ENCODE results near the gene CYP2S1.

DNA sequence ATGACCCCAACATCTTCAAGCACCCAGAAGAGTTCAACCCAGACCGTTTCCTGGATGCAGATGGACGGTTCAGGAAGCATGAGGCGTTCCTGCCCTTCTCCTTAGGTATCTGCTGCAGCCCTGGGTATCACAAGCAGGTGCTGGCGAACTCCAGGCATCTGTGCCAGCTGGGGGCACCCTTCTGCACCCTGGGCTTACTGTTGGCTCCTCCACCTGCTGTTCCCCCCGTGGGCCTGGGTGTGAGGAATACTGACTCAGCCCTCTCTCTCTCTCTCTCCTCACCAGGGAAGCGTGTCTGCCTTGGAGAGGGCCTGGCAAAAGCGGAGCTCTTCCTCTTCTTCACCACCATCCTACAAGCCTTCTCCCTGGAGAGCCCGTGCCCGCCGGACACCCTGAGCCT lies 13.0 kb downstream of the CYP2S1 start:
- TF ChIP-seq POLR2A (IDR thresholded peaks at IDR 0.05; ENCODE audit: low read length) (no peak), GATA1 (IDR thresholded peaks at IDR 0.05; ENCODE audit: low read depth, low read length) (no peak)

Measured in erythroblast (primary cell).